SK-N-SH (cell line): ENCODE data around the gene MGLL.

Experiments
- EZH2phosphoT487 ChIP-seq: fragments of 200-600 bp; sonication (generic); IDR thresholded peaks from 2 replicates; pipeline ENCODE4 v1.6.1; 2017; ENCODE audit warnings: low read depth, mixed run types, mild to moderate bottlenecking, antibody characterized with exemption, moderate library complexity, borderline replicate concordance
- FOXJ3 ChIP-seq: sonication (generic); formaldehyde crosslinking; IDR thresholded peaks from 2 replicates; pipeline ENCODE4 v1.5.1; 2020; ENCODE audit warnings: mild to moderate bottlenecking, missing genetic modification reagents
- JUND ChIP-seq: IDR thresholded peaks from 2 replicates; pipeline ENCODE4 v1.4.0; 2012
- NFIC ChIP-seq: IDR thresholded peaks from 2 replicates; pipeline ENCODE4 v1.4.0; 2012; ENCODE audit warnings: borderline replicate concordance
- RAD21 ChIP-seq: IDR thresholded peaks from 2 replicates; pipeline ENCODE4 v1.6.1; 2012; ENCODE audit warnings: mild to moderate bottlenecking, low read length
- TF ChIP-seq, protein P1 (sequence below): fragments of 200-600 bp; sonication (generic); IDR thresholded peaks from 2 replicates; pipeline ENCODE4 v1.6.1; 2017; ENCODE audit warnings: antibody characterized with exemption, mild to moderate bottlenecking, moderate library complexity

DNA sequence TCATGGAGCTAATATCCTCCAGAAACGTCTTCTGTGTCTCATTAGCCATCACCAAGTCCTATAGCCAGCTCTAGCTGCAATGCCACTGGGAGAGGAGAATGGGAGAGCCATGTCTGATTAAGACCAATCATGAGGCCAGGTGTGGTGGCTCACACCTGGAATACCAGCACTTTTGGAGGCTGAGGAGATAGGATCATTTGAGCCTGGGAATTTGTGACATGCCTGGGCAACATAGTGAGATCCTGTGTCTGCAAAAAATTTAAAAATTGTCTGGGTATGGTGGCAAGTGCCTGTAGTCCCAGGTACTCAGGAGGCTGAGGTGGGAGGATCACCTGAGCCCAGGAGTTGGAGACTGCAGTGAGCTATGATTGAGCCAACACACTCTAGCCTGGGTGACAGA, 13.1 kb downstream of the MGLL start:
- TF ChIP-seq, protein P1, sequence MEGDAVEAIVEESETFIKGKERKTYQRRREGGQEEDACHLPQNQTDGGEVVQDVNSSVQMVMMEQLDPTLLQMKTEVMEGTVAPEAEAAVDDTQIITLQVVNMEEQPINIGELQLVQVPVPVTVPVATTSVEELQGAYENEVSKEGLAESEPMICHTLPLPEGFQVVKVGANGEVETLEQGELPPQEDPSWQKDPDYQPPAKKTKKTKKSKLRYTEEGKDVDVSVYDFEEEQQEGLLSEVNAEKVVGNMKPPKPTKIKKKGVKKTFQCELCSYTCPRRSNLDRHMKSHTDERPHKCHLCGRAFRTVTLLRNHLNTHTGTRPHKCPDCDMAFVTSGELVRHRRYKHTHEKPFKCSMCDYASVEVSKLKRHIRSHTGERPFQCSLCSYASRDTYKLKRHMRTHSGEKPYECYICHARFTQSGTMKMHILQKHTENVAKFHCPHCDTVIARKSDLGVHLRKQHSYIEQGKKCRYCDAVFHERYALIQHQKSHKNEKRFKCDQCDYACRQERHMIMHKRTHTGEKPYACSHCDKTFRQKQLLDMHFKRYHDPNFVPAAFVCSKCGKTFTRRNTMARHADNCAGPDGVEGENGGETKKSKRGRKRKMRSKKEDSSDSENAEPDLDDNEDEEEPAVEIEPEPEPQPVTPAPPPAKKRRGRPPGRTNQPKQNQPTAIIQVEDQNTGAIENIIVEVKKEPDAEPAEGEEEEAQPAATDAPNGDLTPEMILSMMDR, result no peak
- TF ChIP-seq FOXJ3 (CRISPR knock-in tag), result no peak
- no peak for TF ChIP-seq RAD21
- TF ChIP-seq NFIC, result no peak
- TF ChIP-seq JUND, result no peak
- TF ChIP-seq EZH2phosphoT487, result no peak
